LNCaP clone FGC (cell line): ENCODE measurements around the gene PLA2G10.

Experiments
- DNase-seq: peaks from one replicate; pipeline ENCODE4 v3.0.0-alpha.2; 2011; ENCODE audit warnings: low read depth
- H3K4me3 ChIP-seq: 2 replicates; pipeline ENCODE4 v1.5.1; 2011; ENCODE audit warnings: mild to moderate bottlenecking, low read depth, low read length, control low read depth
- CTCF ChIP-seq: IDR thresholded peaks from 2 replicates; pipeline ENCODE4 v1.5.1; 2012; ENCODE audit warnings: mild to moderate bottlenecking; ENCODE audit not compliant: control insufficient read depth, insufficient read depth; ENCODE audit errors: extremely low read depth

The PLA2G10 gene

DNA sequence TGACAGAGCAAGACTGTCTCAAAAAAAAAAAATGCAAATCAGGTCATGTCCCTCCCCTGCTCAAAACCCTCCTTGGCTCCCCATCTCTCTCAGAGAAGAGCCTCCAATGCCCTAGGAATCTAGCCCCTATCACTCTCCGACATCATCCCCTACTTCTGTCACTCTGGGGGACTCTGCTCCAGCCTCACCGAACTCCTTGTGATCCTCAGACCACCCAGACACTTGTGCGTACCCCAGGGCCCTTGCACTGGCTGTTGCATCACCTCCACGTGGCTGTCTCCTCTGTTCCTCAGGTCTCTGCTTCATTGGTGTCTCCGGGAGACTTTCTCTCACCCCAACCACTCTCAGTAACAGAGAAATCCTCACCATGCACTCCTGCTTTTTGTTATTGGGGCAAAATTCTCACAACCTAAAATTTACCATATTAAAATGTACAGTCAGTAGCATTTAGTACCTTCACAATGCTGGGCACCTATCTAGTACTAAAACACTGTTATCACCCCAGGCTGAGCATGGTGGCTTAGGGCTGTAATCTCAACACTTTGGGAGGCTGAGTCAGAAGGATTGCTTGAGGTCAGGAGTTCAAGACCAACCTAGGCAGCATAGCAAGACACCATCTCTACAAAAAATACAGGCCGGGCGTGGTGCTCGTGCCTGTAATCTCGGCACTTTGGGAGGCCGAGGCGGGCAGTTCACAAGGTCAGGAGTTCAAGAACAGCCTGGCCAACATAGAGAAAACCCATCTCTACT lies 15.2 kb downstream of the PLA2G10 start:
- no peak for DNase-seq
- no peak for TF ChIP-seq CTCF
- no peak overlapping the region for H3K4me3 ChIP-seq

DNA sequence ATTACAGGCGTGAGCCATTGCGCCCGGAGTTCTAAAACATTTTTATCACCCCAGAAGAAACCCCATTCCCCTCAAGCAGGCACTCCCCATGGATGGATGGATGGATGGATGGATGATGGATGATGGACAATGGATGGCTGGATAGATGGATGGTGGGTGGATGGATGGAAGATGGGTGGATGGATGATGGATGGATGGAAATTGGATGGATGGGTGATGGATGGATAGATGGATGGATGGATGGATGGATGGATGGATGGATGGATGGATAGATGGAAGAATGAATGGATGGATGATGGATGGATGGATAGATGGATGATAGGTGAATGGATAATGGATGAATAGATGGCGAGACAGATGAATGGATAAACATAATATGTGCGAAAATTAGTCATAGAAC lies 16.5 kb downstream of the PLA2G10 start:
- no peak overlapping the region for H3K4me3 ChIP-seq
- no peak for DNase-seq
- no peak for TF ChIP-seq CTCF

DNA sequence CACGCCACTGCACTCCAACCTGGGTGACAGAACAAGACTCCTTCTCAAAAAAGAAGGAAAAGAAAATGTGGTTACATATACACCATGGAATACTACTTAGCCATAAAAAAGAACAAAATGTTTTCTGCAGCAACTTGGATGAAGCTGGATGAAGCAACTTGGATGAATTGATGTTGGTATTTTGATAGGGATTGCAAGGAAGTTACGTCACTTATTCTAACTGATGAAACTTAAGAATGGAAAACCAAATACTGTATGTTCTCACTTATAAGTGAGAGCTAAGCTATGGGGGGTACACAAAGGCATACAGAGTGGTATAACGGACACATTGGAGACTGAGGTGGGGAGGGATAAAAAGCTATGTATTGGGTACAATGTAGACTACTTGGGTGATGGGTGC lies 17.5 kb downstream of the PLA2G10 start:
- TF ChIP-seq CTCF: no peak
- H3K4me3 ChIP-seq: no peak overlapping the region
- no peak for DNase-seq

DNA sequence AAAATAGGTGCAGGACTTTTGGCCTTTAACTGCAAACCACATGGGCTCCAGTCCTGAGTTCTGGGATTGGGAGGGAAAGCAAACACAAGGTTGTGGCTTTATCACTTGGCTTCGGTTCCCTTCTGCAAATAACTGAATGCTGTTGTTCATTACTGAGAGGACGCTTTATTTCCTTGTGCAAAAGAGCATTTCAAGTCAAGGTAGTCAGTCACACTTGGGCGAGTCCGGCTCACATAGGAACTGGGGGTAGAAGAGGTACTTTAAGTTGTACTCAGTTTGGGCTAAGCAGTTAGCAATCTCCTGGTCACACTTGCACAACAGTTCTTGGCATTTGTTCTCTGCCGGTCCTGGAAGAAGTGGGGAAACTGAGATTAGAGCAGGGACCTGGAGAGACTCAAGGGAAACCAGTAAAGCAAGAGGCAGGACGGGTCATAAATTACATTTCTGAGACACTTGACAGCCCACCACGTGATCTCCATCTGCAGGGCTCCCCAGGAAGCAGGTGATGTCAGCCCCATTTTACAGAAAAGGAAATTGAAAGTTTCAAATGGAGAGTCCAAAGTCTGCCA lies 21.6 kb downstream of the PLA2G10 start:
- H3K4me3 ChIP-seq: no peak overlapping the region
- no peak for TF ChIP-seq CTCF
- DNase-seq: peak; percentile 57

DNA sequence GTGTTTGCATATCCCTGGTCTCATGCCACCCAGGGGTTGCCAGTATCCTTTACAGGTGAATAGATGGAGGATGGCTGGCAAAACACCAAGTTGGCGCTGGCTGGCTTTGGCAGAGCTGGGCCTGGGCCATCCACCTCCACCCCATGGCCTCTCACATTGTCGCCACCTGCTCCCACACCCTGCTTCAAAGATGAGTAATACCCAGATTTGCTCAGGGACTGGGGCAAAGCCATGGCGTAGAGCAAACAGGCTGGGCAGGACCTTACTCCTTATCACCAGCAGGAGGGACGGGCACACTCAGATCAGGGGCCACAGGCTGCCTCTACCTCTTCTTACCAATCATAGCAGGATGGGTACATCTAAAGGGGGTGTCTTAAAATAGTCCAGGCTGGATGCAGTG lies 24.3 kb downstream of the PLA2G10 start:
- TF ChIP-seq CTCF: no peak
- DNase-seq: no peak
- no peak overlapping the region for H3K4me3 ChIP-seq

DNA sequence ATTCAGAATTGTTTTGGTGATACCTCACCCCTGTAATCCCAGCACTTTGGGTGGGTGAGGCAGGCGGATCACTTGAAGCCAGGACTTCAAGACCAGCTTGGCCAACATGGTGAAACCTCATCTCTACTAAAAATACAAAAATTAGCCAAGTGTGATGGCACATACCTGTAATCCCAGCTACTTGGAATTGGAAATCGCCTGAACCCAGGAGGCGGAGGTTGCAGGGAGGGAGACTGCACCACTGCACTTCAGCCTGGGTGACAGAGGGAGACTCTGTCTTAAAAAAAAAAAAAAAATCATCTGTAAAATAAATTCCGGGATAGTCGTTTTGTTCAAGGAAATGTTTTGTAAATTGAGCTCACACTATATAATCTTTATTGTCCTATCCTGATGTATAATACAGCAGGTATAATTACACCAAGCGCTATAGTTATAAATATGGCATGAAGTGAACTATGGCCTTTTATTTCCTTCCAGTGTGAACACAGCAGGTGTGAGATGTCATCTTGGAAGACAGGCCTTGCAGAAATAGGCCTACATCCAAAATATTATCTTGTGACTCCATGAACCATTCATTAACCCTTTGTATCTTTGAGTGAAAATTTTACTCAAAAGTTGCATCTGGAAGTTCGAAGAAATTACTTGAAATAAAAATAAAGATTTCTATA lies 25.4 kb downstream of the PLA2G10 start:
- DNase-seq: no peak
- TF ChIP-seq CTCF: no peak
- H3K4me3 ChIP-seq: no peak overlapping the region
